Endometrial microvascular endothelial cells (primary cell): ENCODE results near the gene RXRG. TPM values are rescaled to one million over a fixed set of nuclear protein-coding genes. Genes with fewer than 3 reads are reported as not detected.

Experiments
- in situ Hi-C: cut with HindIII; loops from 2 replicates; pipeline ENCODE4 v1.10.0; 2017; ENCODE audit warnings: low sequenced_read_pairs, low pct_unique_long_range_greater_than_20kb; ENCODE audit errors: inconsistent ontology term
- total RNA-seq: library from RNA; depleted of rRNA; stranded (reverse); fragments of >200 nt; gene quantifications from one replicate; pipeline ENCODE4 v1.2.3, GENCODE V29; 2015; ENCODE audit errors: inconsistent ontology term

Gene RXRG
- total RNA-seq, 1 donor from 2014 or later, result not detected

GRCh38 chr1:165419839-165420238, 25.1 kb downstream of the RXRG start:
- in situ Hi-C loops, result no loop called here

- in situ Hi-C loops, result no loop called here
Observed at GRCh38 chr1:165418195-165418594, 26.7 kb downstream of the RXRG start.

- in situ Hi-C loops, result no loop called here
Observed at GRCh38 chr1:165416876-165417275, 28.1 kb downstream of the RXRG start.

- in situ Hi-C loops, result no loop called here
Observed at GRCh38 chr1:165415068-165415467, 29.9 kb downstream of the RXRG start.

- in situ Hi-C loops, result no loop called here
Observed at GRCh38 chr1:165414620-165415019, 30.3 kb downstream of the RXRG start.

- in situ Hi-C loops, result no loop called here
Observed at GRCh38 chr1:165411396-165411795, 33.5 kb downstream of the RXRG start.

- in situ Hi-C loops, result no loop called here
Observed at GRCh38 chr1:165409657-165410358, 35.1 kb downstream of the RXRG start.

GRCh38 chr1:165408518-165408917, 36.4 kb downstream of the RXRG start:
- in situ Hi-C loops, result no loop called here

GRCh38 chr1:165407398-165407797, 37.5 kb downstream of the RXRG start:
- in situ Hi-C loops, result no loop called here

- in situ Hi-C loops, result no loop called here
Observed at GRCh38 chr1:165403835-165404482, 41.0 kb downstream of the RXRG start.

GRCh38 chr1:165402517-165403111, 42.3 kb downstream of the RXRG start:
- in situ Hi-C loops, result no loop called here

GRCh38 chr1:165397944-165398343, 47.0 kb downstream of the RXRG start:
- in situ Hi-C loops, result loop anchor here (25.0 kb wide), 1 partner anchor 189 kb away; no protein-coding TSS in a partner anchor

- in situ Hi-C loops, result loop anchor here (25.0 kb wide), 1 partner anchor 191 kb away; no protein-coding TSS in a partner anchor
Observed at GRCh38 chr1:165395901-165396300, 49.0 kb downstream of the RXRG start.

GRCh38 chr1:165395478-165395877, 49.4 kb downstream of the RXRG start:
- in situ Hi-C loops, result loop anchor here (25.0 kb wide), 1 partner anchor 192 kb away; no protein-coding TSS in a partner anchor

- in situ Hi-C loops, result loop anchor here (25.0 kb wide), 1 partner anchor 194 kb away; no protein-coding TSS in a partner anchor
Observed at GRCh38 chr1:165392634-165393571, 52.0 kb downstream of the RXRG start.

GRCh38 chr1:165389609-165390008, 55.3 kb downstream of the RXRG start:
- in situ Hi-C loops, result loop anchor here (25.0 kb wide), 1 partner anchor 198 kb away; no protein-coding TSS in a partner anchor

- in situ Hi-C loops, result loop anchor here (25.0 kb wide), 1 partner anchor 199 kb away; no protein-coding TSS in a partner anchor
Observed at GRCh38 chr1:165387961-165388360, 57.0 kb downstream of the RXRG start.

GRCh38 chr1:165387505-165387904, 57.4 kb downstream of the RXRG start:
- in situ Hi-C loops, result loop anchor here (25.0 kb wide), 1 partner anchor 200 kb away; no protein-coding TSS in a partner anchor
